OCI-LY3 (cell line): ENCODE data around the gene GSE1.

Experiments
- H2AFZ ChIP-seq: fragments of 200-600, 300-600 bp; shearing (Covaris generic); 2 replicates; pipeline ENCODE4 v1.6.0; 2014; ENCODE audit warnings: antibody characterized with exemption, low read depth, low read length
- H3K27ac ChIP-seq: fragments of 200-600, 300-600 bp; sonication (generic); 2 replicates; pipeline ENCODE4 v1.5.1; 2014; ENCODE audit warnings: mild to moderate bottlenecking, low read length, moderate library complexity, mixed read lengths
- H3K27me3 ChIP-seq: fragments of 200-600, 300-600 bp; sonication (generic); 2 replicates; pipeline ENCODE4 v1.6.1; 2014; ENCODE audit warnings: low read depth, low read length, mixed read lengths
- H3K36me3 ChIP-seq: fragments of 200-600, 300-600 bp; sonication (generic); replicated peaks from 2 replicates; pipeline ENCODE3; 2014; ENCODE audit warnings: low read depth, low read length, mixed read lengths
- H3K4me1 ChIP-seq: fragments of 300-600, 200-600 bp; sonication (generic); 2 replicates; pipeline ENCODE4 v1.6.1; 2014; ENCODE audit warnings: low read length, mixed read lengths
- H3K4me2 ChIP-seq: fragments of 200-600, 300-600 bp; sonication (generic); 2 replicates; pipeline ENCODE4 v1.6.1; 2014; ENCODE audit warnings: low read length, mixed read lengths
- H3K4me3 ChIP-seq: fragments of 300-600, 200-600 bp; sonication (generic); 2 replicates; pipeline ENCODE4 v1.5.1; 2014; ENCODE audit warnings: antibody characterized with exemption, mild to moderate bottlenecking, low read length, moderate library complexity
- H3K79me2 ChIP-seq: fragments of 300-600, 200-600 bp; shearing (Covaris generic); 2 replicates; pipeline ENCODE4 v1.6.1; 2014; ENCODE audit warnings: mild to moderate bottlenecking, low read length, mixed read lengths
- H3K9ac ChIP-seq: fragments of 300-600, 200-600 bp; shearing (Covaris generic); 2 replicates; pipeline ENCODE4 v1.6.0; 2014; ENCODE audit warnings: mild to moderate bottlenecking, low read length, moderate library complexity
- H3K9me3 ChIP-seq: fragments of 200-600, 300-600 bp; shearing (Covaris generic); 2 replicates; pipeline ENCODE4 v1.6.1; 2014; ENCODE audit warnings: low read length, mixed read lengths; ENCODE audit not compliant: insufficient read depth
- H4K20me1 ChIP-seq: fragments of 200-600, 300-600 bp; sonication (generic); 2 replicates; pipeline ENCODE4 v1.6.1; 2016; ENCODE audit warnings: low read length, mixed read lengths; ENCODE audit not compliant: insufficient read depth
- CTCF ChIP-seq: fragments of 200-600, 300-600 bp; sonication (generic); IDR thresholded peaks from 2 replicates; pipeline ENCODE4 v1.5.1; 2014; ENCODE audit warnings: antibody characterized with exemption, low read length, low read depth
- EZH2phosphoT487 ChIP-seq: fragments of 200-600 bp; shearing (Covaris generic); IDR thresholded peaks from 2 replicates; pipeline ENCODE4 v1.6.1; 2018; ENCODE audit warnings: antibody characterized with exemption, mixed run types, low read depth

Gene GSE1

GRCh38 chr16:85565340-85565739 lies 47.8 kb upstream of the GSE1 start:
- TF ChIP-seq CTCF (no peak), EZH2phosphoT487 (no peak)
- Histone ChIP-seq H4K20me1 (peaks cover 98% of the 10 kb centered on the region), H3K4me3 (no peak overlapping the region), H3K4me1 (peaks cover 29% of the 10 kb centered on the region), H3K9me3 (no peaks in the 10 kb centered on the region), H3K9ac (no peak overlapping the region), H3K27ac (no peak overlapping the region), H3K4me2 (no peak overlapping the region), H2AFZ (no peak overlapping the region), H3K36me3 (peaks cover 10% of the 10 kb centered on the region), H3K79me2 (peaks cover 96% of the 10 kb centered on the region), H3K27me3 (no peaks in the 10 kb centered on the region)

- Histone ChIP-seq H3K27ac (no peak overlapping the region), H3K4me1 (peaks cover 35% of the 10 kb centered on the region), H3K4me2 (no peak overlapping the region), H4K20me1 (peaks cover 98% of the 10 kb centered on the region), H3K36me3 (peaks cover 10% of the 10 kb centered on the region), H3K27me3 (no peaks in the 10 kb centered on the region), H3K9ac (no peak overlapping the region), H2AFZ (no peak overlapping the region), H3K79me2 (peaks cover 96% of the 10 kb centered on the region), H3K4me3 (no peak overlapping the region), H3K9me3 (no peaks in the 10 kb centered on the region)
- TF ChIP-seq CTCF (no peak), EZH2phosphoT487 (no peak)
These were observed 47.2 kb upstream of the GSE1 start for GRCh38 chr16:85565801-85566526.

- Histone ChIP-seq H3K4me3 (no peak overlapping the region), H2AFZ (no peak overlapping the region), H3K36me3 (peaks cover 10% of the 10 kb centered on the region), H3K9me3 (no peaks in the 10 kb centered on the region), H3K27ac (no peak overlapping the region), H4K20me1 (peaks cover 98% of the 10 kb centered on the region), H3K27me3 (no peaks in the 10 kb centered on the region), H3K9ac (no peak overlapping the region), H3K4me2 (no peak overlapping the region), H3K4me1 (peaks cover 42% of the 10 kb centered on the region), H3K79me2 (peaks cover 96% of the 10 kb centered on the region)
- TF ChIP-seq CTCF (no peak), EZH2phosphoT487 (no peak)
These were observed 46.5 kb upstream of the GSE1 start for GRCh38 chr16:85566561-85567100.

GRCh38 chr16:85567101-85567866 lies 45.8 kb upstream of the GSE1 start:
- H3K4me3 ChIP-seq = no peak overlapping the region
- H3K9me3 ChIP-seq = no peaks in the 10 kb centered on the region
- H3K9ac ChIP-seq = no peak overlapping the region
- peaks cover 96% of the 10 kb centered on the region for H3K79me2 ChIP-seq
- peaks cover 14% of the 10 kb centered on the region for H3K36me3 ChIP-seq
- H3K27me3 ChIP-seq = no peaks in the 10 kb centered on the region
- no peak overlapping the region for H3K4me2 ChIP-seq
- H3K27ac ChIP-seq = no peak overlapping the region
- no peak overlapping the region for H2AFZ ChIP-seq
- peaks cover 47% of the 10 kb centered on the region for H3K4me1 ChIP-seq
- peaks cover 98% of the 10 kb centered on the region for H4K20me1 ChIP-seq
- TF ChIP-seq CTCF = no peak
- no peak for TF ChIP-seq EZH2phosphoT487
